ENCODE data around the gene RIT1.

GRCh38 chr1:155929057-155929456, 17.9 kb upstream of the RIT1 start:
- no peak for TF ChIP-seq CTCF (IDR thresholded peaks at IDR 0.05; ENCODE audit: low read length)
- no peak for TF ChIP-seq EZH2 (IDR thresholded peaks at IDR 0.05; ENCODE audit: borderline replicate concordance, low read length)

All from OCI-LY1 (cell line).